ENCODE measurements around the gene RAPH1. TPM values are rescaled to one million over a fixed set of nuclear protein-coding genes. Genes with fewer than 3 reads are reported as not detected.

Gene RAPH1
- total RNA-seq, 1 experiment from 2014 or later = 15.4 TPM

DNA sequence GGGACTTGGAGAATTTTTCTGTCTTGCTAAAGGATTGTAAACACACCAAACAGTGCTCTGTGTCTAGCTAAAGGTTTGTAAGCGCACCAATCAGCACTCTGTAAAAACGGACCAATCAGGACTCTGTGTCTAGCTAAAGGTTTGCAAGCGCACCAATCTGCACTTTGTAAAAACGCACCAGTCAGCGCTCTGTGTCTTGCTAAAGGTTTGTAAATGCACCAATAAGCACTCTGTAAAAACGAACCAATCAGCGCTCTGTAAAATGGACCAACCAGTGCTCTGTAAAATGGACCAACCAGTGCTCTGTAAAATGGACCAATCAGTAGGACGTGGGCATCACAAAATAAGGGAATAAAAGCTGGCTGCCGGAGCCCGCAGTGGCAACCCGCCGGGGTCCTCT, 190.4 kb downstream of the RAPH1 start:
- H3K27ac ChIP-seq = no peak overlapping the region
- no peaks in the 10 kb centered on the region for H3K9me3 ChIP-seq (replicated peaks)
- H3K4me1 ChIP-seq (replicated peaks) = peaks cover 26% of the 10 kb centered on the region
- no peak for DNase-seq (ENCODE audit: low read depth in 1 of 2, low spot score in 2 of 2)
- H3K27me3 ChIP-seq (replicated peaks) = no peaks in the 10 kb centered on the region
- no peak overlapping the region for H3K4me3 ChIP-seq
- H3K36me3 ChIP-seq = peaks cover 27% of the 10 kb centered on the region

Other genes starting within 250 kb of the RAPH1 start
- 43.9 and 54.8 TPM in 2 replicates for gene ABI2, start 206.9 kb downstream of the RAPH1 start, total RNA-seq (2014; rRNA removed; shearing (Covaris generic))
- gene CD28, start 171.3 kb upstream of the RAPH1 start, total RNA-seq (2014; rRNA removed; shearing (Covaris generic)) = not detected in 2 replicates